Stimulated activated CD8-positive, alpha-beta memory T cell treated with anti-CD3 and anti-CD28 coated beads, Interleukin-12 subunit alpha, Interleukin-12 subunit beta, amount 100 ng/mL, for 4 hours (primary cell): ENCODE data around the gene AMN.
"Not testable (repeated sequence)": the region's sequence is repeated elsewhere in the genome, so short reads cannot be mapped to it uniquely, and the experiment has no call there.

Experiments used
- DNase-seq: peaks from one replicate; pipeline ENCODE4 v3.0.0-alpha.2; 2020; ENCODE audit warnings: low read depth

Gene AMN

GRCh38 chr14:102922490-102923200 lies at the start of gene AMN:
TSS of gene AMN (plus strand) at chr14:102922663. CDS start at chr14:102922689, 26 bp downstream.
- DNase-seq, result no peak

- DNase-seq, result no peak
Observed at GRCh38 chr14:102873131-102873530, 49.3 kb upstream of the AMN start.

- DNase-seq, result no peak
Observed at GRCh38 chr14:102873546-102874061, 48.9 kb upstream of the AMN start.

- DNase-seq, result no peak
Observed at GRCh38 chr14:102875652-102876051, 46.8 kb upstream of the AMN start.

GRCh38 chr14:102877511-102877910 lies 45.0 kb upstream of the AMN start:
- not testable (repeated sequence) for DNase-seq

GRCh38 chr14:102878174-102878969 lies 44.1 kb upstream of the AMN start:
- DNase-seq, result no peak

GRCh38 chr14:102878970-102879460 lies 43.4 kb upstream of the AMN start:
- no peak for DNase-seq

GRCh38 chr14:102882226-102882906 lies 40.1 kb upstream of the AMN start:
- DNase-seq, result no peak

GRCh38 chr14:102883089-102883541 lies 39.3 kb upstream of the AMN start:
- no peak for DNase-seq

- DNase-seq, result no peak
Observed at GRCh38 chr14:102883554-102883953, 38.9 kb upstream of the AMN start.

GRCh38 chr14:102885737-102886447 lies 36.6 kb upstream of the AMN start:
- no peak for DNase-seq

- DNase-seq, result no peak
Observed at GRCh38 chr14:102888748-102889147, 33.7 kb upstream of the AMN start.

- no peak for DNase-seq
Observed at GRCh38 chr14:102889615-102890014, 32.8 kb upstream of the AMN start.

- no peak for DNase-seq
Observed at GRCh38 chr14:102891111-102891510, 31.4 kb upstream of the AMN start.

GRCh38 chr14:102891556-102891955 lies 30.9 kb upstream of the AMN start:
- no peak for DNase-seq

GRCh38 chr14:102892651-102893050 lies 29.8 kb upstream of the AMN start:
- DNase-seq, result no peak

- DNase-seq, result no peak
Observed at GRCh38 chr14:102893452-102893851, 29.0 kb upstream of the AMN start.

- DNase-seq, result not testable (repeated sequence)
Observed at GRCh38 chr14:102896735-102897134, 25.7 kb upstream of the AMN start.

- DNase-seq, result no peak
Observed at GRCh38 chr14:102897299-102898027, 25.0 kb upstream of the AMN start.

GRCh38 chr14:102898298-102898697 lies 24.2 kb upstream of the AMN start:
- DNase-seq, result no peak
